Fibroblast of skin of left biceps (primary cell): ENCODE data around the gene RASA4B.
"Not testable (repeated sequence)": the region's sequence is repeated elsewhere in the genome, so short reads cannot be mapped to it uniquely, and the experiment has no call there.

ENCODE experiments used
- DNase-seq, 2 experiments: peaks; one replicate each; pipeline ENCODE4 v3.0.0-alpha.2; 2013; ENCODE audit warnings: low read depth in 2 of 2

RASA4B gene

GRCh38 chr7:102474116-102474515 lies 43.5 kb downstream of the RASA4B start:
- DNase-seq = not testable (repeated sequence)

DNA sequence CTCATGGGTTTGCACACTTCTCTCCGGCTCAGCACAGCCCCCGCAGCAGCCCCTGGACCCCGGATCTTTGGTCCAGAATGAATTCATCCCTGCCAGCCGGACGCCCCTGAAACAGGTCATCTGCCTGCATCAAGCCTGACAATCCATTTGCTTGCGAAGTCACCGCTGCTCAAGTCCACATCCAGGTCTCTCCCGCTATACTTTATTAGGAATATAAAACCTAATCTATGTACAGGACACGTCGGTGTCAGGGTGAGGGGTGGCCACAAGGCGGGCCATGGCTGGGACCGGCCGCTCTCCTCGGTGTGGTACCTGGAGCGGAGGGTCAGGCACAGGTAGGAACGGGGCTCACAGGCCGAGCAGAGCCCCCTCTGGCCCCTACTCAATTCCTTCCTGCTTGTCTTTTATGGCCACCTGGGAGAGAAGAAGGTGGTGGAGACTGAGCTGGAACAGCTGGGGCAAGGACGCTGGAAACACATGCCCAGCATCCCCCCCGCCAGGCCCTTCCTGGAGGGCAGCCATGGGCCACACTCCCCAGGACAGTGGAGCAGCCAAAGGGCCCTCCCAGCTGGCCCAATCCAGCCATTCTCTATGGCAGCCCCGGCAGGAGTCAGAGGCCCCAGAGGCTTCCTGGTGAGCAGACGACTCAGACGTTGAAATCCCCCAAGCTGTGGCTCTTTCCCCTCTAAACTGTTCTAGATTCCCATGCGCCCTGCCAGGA lies 44.1 kb downstream of the RASA4B start:
- no peak for DNase-seq

GRCh38 chr7:102472126-102473041 lies 45.2 kb downstream of the RASA4B start:
- no peak for DNase-seq

- no peak for DNase-seq
These were observed 45.8 kb downstream of the RASA4B start for GRCh38 chr7:102471791-102472125.

GRCh38 chr7:102469972-102470825 lies 47.4 kb downstream of the RASA4B start:
- DNase-seq = no peak

DNA sequence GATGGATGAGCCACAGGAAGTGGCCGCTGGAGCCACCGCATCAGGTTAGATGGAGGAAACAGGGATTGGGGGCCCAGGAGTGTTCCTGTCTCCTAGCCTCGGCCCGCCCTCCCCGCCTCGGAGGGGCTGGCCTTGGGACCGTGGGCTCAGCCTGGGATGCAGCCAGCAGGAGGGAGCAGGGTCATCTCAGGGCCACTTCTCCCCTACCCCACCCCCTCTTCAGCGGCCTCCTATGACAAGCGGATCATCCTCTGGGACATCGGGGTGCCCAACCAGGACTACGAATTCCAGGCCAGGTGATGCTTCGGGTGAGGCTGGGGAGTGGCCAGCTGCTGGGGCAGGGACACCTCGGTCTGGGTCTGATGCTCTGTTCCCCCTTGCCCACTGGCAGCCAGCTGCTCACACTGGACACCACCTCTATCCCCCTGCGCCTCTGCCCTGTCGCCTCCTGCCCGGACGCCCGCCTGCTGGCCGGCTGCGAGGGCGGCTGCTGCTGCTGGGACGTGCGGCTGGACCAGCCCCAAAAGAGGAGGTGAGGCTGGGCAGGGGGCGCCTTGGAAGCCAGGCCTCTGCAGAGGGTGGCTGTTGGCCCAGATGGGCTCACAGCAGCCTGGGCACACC lies 48.1 kb downstream of the RASA4B start:
- no peak for DNase-seq

DNA sequence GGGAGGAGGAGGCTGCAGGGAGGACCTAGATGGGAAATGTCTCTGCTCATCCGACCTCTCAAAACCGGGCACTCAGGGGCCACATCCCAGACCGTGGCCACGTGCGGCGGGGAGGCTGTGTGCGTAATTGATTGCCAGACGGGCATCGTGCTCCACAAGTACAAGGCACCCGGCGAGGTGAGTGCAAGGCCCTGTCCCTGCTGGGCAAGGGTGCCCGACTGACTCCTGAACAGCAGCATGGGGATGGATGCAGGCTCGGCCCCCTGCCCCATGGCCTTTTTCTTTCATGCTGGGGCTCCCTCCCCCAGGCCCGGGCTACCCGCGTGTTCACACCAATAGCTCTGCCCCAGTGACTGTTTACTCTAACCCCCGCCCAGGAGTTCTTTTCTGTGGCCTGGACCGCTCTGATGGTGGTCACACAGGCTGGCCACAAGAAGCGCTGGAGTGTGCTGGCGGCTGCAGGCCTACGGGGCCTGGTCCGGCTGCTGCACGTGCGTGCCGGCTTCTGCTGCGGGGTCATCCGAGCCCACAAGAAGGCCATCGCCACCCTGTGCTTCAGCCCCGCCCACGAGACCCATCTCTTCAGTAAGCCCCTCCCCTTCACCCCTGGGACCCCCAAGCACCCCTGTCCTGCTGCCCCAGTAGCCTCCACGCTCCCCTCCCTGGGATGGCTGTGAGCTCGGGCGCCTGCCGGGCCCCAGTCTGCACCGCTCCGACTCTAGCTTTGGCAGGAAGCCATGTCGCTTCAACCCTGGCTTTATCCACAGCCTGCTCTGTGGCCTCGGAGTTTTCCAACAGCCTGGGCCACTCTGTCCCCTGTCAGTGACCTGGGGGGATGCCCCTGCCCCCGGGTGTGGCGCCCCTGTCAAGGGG lies 48.9 kb downstream of the RASA4B start:
- no peak for DNase-seq

DNA sequence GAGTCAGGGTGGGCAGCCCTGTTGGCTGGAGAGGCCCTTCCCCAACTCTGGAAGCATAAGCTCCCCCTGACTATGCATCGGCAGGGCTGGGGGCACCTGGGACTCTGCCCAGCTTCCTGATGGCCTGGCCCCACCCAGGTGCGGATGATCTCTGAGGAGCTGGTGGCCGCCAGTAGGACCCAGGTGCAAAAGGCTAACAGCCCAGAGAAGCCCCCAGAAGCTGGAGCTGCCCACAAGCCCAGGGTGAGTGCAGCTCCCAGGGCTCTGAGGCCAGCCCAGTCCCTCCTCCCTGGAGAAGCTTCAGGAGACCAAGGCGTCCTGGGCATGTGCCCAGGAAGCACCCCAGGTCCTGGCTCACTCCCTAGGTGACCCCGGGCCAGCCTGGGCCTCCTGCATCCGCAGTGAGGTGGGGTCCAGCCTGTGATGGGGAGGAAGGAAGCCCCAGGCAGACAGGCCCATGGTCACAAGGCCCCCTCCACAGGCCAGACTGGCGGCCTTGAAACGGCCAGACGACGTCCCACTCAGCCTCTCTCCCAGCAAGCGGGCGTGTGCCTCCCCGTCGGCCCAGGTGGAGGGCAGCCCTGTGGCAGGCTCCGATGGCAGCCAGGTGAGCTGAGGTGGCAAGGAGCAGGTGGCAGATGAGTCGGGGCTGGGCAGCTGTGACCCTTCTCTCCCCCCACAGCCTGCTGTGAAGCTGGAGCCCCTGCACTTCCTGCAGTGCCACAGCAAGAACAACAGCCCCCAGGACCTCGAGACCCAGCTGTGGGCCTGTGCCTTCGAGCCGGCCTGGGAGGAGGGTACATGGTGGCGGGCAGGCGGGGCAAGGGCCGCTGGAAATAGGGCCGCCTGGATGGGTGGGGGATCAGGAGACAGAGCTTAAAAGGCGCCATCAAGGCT lies 49.7 kb downstream of the RASA4B start:
- no peak for DNase-seq

DNA sequence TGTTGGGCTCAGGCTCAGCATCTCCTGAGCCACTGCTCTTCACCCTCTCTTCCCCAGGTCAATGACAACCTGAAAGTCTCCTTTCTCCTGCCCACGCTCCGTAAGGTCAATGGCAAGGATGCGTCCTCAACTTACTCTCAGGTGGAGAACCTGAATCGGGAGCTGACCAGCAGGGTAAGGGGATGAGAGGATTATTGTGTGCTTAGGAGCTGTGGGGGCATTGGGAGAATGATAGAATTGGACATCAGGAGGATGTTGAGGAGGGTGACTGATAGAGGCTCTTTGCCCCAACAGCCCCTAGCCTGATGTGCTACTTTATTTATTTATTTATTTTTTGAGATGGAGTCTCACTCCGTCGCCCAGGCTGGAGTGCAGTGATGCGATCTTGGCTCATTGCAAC lies 51.5 kb downstream of the RASA4B start:
- DNase-seq = no peak

DNA sequence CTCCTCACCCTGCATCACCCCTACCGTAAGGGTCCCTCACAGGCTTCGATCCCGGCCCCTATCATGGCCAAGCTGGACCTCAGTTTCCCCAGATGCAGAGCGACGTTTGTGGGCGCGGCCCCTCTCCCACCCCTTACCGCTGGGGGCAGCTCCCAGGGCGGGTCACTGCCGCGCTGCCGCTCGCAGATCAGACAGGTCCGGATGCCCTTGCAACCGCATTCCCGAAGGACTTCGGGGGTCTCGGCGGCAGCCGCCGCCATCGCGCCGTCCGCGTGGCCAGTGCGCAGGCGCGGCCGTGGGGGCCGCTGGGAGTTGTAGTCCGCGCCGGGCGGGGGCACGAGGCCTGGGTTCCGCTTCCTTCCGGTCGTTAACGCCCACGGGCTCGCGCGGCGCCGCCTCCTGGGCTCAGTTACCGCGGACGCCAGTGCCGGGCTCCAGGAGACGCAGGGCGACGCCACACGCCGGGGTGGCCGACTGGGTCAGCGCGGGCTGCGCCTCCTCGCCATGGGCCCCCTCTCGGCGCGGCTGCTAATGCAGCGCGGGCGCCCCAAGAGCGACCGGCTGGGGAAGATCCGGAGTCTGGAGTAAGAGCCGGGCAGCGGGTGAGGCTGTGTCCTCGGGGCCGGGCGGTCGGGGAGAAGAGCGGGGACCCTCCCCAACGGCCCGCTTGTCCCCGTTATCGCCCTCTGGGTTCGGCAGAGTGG lies 52.8 kb downstream of the RASA4B start, which contains the start of the genes ALKBH4 and LRWD1:
TSS of gene ALKBH4 (minus strand) at position 287 of the 704 bp plus-strand sequence. CDS start at position 260, 27 bp downstream.
TSS of gene LRWD1 (plus strand) at position 408 of the 704 bp plus-strand sequence. CDS start at position 505, 97 bp downstream.
- peak; percentile 67 to 70 for DNase-seq

GRCh38 chr7:102463841-102464576 lies 53.6 kb downstream of the RASA4B start:
- no peak for DNase-seq

- DNase-seq = no peak
These were observed 57.1 kb downstream of the RASA4B start for GRCh38 chr7:102460467-102460866.

DNA sequence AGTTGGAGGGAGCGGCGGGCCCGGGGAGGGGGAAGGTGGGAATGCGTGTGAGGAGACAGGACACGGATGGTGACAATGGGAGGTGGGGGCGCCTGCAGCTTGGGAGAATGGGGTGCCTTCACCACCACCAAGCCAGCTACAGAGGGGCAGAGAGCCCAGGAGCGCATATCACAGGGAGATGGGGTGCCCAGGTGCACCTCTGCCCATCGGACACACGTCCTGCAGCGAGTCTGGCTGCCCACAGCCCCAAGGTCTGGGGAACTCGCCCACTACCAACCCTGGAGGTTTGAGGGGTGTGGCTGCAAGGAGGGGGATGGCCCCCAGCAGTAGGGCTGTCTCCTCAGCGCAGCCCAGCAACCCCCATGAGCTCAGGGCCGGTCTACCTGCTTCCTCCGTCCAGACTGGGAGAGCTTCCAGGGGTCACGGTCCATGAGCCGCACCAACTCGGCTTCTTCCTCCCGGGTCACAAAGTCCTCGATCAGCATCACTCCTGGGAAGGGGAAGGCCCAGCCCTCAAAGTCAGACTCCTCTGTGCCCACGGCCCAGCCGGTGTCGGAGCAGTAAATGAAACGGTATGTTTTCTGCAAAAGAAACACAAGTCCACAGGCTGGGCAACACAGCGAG lies 58.2 kb downstream of the RASA4B start:
- DNase-seq = no peak

GRCh38 chr7:102457352-102457924 lies 60.1 kb downstream of the RASA4B start:
- no peak for DNase-seq

DNA sequence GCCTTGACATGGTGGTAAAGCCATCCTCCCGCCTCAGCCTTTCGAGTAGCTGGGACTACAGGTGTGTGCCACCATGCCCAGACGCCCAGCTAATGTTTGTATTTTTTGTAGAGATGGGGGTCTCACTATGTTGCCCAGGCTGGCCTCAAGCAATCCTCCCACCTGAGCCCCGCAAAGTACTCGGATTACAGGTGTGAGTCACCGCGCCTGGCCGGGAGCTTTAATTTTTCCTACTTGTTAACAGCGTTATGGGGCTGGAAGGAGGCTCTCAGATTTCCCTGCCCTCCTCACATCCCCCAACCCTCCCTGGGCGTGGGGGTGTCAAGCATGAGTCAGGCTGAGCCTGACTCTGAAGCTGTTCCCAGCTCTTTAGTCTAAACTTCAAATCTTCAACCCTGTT lies 61.2 kb downstream of the RASA4B start:
- DNase-seq = peak in 1 of 2 experiments; percentile 12

DNA sequence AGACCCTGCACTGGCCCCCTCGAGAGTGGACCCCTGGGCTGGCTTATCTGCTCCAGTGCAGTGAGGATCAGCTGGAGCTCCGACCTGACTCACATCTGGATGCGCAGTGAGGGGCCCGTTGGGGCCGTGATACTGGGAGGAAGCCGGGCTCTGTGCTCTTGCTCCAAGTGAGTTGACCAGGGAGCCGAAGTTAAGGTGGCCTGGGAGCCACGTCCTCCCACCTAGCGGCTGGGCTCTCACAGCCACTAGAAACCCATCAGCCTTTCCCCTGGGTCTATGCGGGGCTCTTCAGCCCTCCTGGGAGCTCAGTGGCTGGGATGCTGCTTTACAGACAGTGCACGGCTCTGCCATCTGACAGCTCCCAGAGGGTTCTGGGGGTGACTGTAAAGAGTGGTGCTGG lies 62.0 kb downstream of the RASA4B start:
- no peak for DNase-seq

- DNase-seq = not testable (repeated sequence)
These were observed 62.6 kb downstream of the RASA4B start for GRCh38 chr7:102454932-102455331.
